HUES6 (cell line): ENCODE measurements around the gene CD8A.
"Not testable (repeated sequence)": the region's sequence is repeated elsewhere in the genome, so short reads cannot be mapped to it uniquely, and the experiment has no call there.

Experiments
- H3K27ac ChIP-seq: 2 replicates; pipeline ENCODE4 v1.7.0; 2013; ENCODE audit warnings: low read depth, mild to moderate bottlenecking, low read length, inconsistent platforms
- H3K27me3 ChIP-seq: 2 replicates; pipeline ENCODE4 v1.6.1; 2013; ENCODE audit warnings: low read length; ENCODE audit not compliant: control insufficient read depth, insufficient read depth
- H3K36me3 ChIP-seq: 2 replicates; pipeline ENCODE4 v1.6.1; 2013; ENCODE audit warnings: low read length; ENCODE audit not compliant: control insufficient read depth, insufficient read depth
- H3K4me1 ChIP-seq: 2 replicates; pipeline ENCODE4 v1.6.1; 2013; ENCODE audit warnings: low read length; ENCODE audit not compliant: control insufficient read depth, insufficient read depth
- H3K4me3 ChIP-seq: 2 replicates; pipeline ENCODE4 v1.5.1; 2013; ENCODE audit warnings: low read depth, low read length
- H3K9ac ChIP-seq: one replicate; pipeline ENCODE4 v1.6.1; 2013; ENCODE audit warnings: mild to moderate bottlenecking, low read length
- H3K9me3 ChIP-seq: 2 replicates; pipeline ENCODE4 v1.6.1; 2013; ENCODE audit warnings: low read depth, low read length; ENCODE audit not compliant: control insufficient read depth, insufficient read depth

The CD8A gene

GRCh38 chr2:86751778-86752177 is 38.9 kb downstream of the CD8A start:
- H3K9ac ChIP-seq: no peak overlapping the region
- H3K36me3 ChIP-seq: peaks cover 41% of the 10 kb centered on the region
- peaks cover 8% of the 10 kb centered on the region; the same call in 1 of the 2 replicates for H3K9me3 ChIP-seq
- H3K27ac ChIP-seq: no peak overlapping the region
- no peaks in the 10 kb centered on the region for H3K27me3 ChIP-seq
- H3K4me1 ChIP-seq: no peaks in the 10 kb centered on the region
- no peak overlapping the region for H3K4me3 ChIP-seq

GRCh38 chr2:86750240-86750839 is 40.4 kb downstream of the CD8A start:
- no peaks in the 10 kb centered on the region for H3K4me1 ChIP-seq
- H3K36me3 ChIP-seq: peaks cover 32% of the 10 kb centered on the region
- no peaks in the 10 kb centered on the region for H3K27me3 ChIP-seq
- H3K27ac ChIP-seq: no peak overlapping the region
- H3K9me3 ChIP-seq: peaks cover 8% of the 10 kb centered on the region; the same call in 1 of the 2 replicates
- H3K4me3 ChIP-seq: no peak overlapping the region
- H3K9ac ChIP-seq: no peak overlapping the region

GRCh38 chr2:86747711-86748639 is 42.7 kb downstream of the CD8A start:
- H3K36me3 ChIP-seq: peaks cover 27% of the 10 kb centered on the region
- no peak overlapping the region for H3K27ac ChIP-seq
- no peak overlapping the region for H3K4me3 ChIP-seq
- H3K4me1 ChIP-seq: no peaks in the 10 kb centered on the region
- H3K9ac ChIP-seq: no peak overlapping the region
- peaks cover 8% of the 10 kb centered on the region; the same call in 1 of the 2 replicates for H3K9me3 ChIP-seq
- H3K27me3 ChIP-seq: no peaks in the 10 kb centered on the region

GRCh38 chr2:86746939-86747338 is 43.8 kb downstream of the CD8A start:
- peaks cover 17% of the 10 kb centered on the region for H3K36me3 ChIP-seq
- no peak overlapping the region for H3K9ac ChIP-seq

GRCh38 chr2:86744152-86744551 is 46.6 kb downstream of the CD8A start:
- Histone ChIP-seq H3K9me3 (no peaks in the 10 kb centered on the region; the same call in 1 of the 2 replicates), H3K27ac (no peak overlapping the region), H3K9ac (no peak overlapping the region), H3K4me1 (no peaks in the 10 kb centered on the region), H3K27me3 (no peaks in the 10 kb centered on the region), H3K36me3 (peaks cover 8% of the 10 kb centered on the region; the same call in 1 of the 2 replicates), H3K4me3 (no peak overlapping the region)

More at GRCh38 chr2:86746939-86747338, 43.8 kb downstream of the CD8A start:
- H3K27me3 ChIP-seq: no peaks in the 10 kb centered on the region
- no peaks in the 10 kb centered on the region for H3K4me1 ChIP-seq
- no peak overlapping the region for H3K4me3 ChIP-seq
- peaks cover 8% of the 10 kb centered on the region; the same call in 1 of the 2 replicates for H3K9me3 ChIP-seq
- no peak overlapping the region for H3K27ac ChIP-seq

- H3K4me3 ChIP-seq, H3K27me3 ChIP-seq, H3K9me3 ChIP-seq, H3K36me3 ChIP-seq, H3K9ac ChIP-seq, H3K27ac ChIP-seq, H3K4me1 ChIP-seq: not testable (repeated sequence)
These were observed 48.7 kb downstream of the CD8A start for GRCh38 chr2:86741889-86742498.

GRCh38 chr2:86739889-86740288 is 50.8 kb downstream of the CD8A start:
- H3K4me1 ChIP-seq, H3K4me3 ChIP-seq, H3K36me3 ChIP-seq, H3K9me3 ChIP-seq, H3K9ac ChIP-seq, H3K27me3 ChIP-seq, H3K27ac ChIP-seq: not testable (repeated sequence)

- not testable (repeated sequence) for H3K4me3 ChIP-seq, H3K27me3 ChIP-seq, H3K27ac ChIP-seq, H3K36me3 ChIP-seq, H3K9me3 ChIP-seq, H3K4me1 ChIP-seq, H3K9ac ChIP-seq
These were observed 51.2 kb downstream of the CD8A start for GRCh38 chr2:86739485-86739884.

- H3K36me3 ChIP-seq, H3K9me3 ChIP-seq, H3K4me1 ChIP-seq, H3K4me3 ChIP-seq, H3K9ac ChIP-seq, H3K27ac ChIP-seq, H3K27me3 ChIP-seq: not testable (repeated sequence)
These were observed 55.8 kb downstream of the CD8A start for GRCh38 chr2:86734896-86735295.
